HG03565 (cell line): ENCODE measurements around the gene MADCAM1.
"Not testable (repeated sequence)": the region's sequence is repeated elsewhere in the genome, so short reads cannot be mapped to it uniquely, and the experiment has no call there.

Source experiments
- ATAC-seq: cut with Tn5 transposase; IDR thresholded peaks from one replicate; pipeline ENCODE4 v1.9.1; 2021; ENCODE audit warnings: mild to moderate bottlenecking, moderate library complexity; ENCODE audit not compliant: unreplicated experiment

MADCAM1 gene

DNA sequence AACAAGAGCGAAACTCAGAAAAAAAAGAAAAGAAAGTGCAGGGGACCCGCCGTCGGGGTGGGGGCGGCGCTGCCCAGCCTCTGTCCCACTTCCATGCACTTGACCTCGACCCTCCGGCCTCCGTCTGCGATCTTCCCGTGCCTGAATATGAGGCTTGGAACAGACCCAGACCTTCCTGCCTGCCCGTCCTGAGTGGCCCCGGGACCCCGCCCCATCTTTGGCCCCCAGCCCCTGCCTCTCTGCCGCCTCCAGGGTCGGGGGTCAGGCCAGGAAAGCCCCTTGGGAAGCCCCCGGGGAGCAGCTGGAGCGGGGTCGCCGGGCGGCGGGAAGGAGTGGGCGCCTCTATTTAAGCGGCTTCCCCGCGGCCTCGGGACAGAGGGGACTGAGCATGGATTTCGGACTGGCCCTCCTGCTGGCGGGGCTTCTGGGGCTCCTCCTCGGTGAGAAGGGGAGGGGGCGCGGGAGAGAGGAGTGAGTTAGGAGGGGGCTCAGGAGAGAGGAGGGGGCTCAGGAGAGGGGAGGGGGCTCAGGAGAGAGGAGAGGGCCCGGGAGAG lies at the start of gene MADCAM1:
Gene MADCAM1, plus strand, starts transcription at position 375 of the 554 bp plus-strand sequence. Its CDS starts 14 bp downstream, at position 389.
- ATAC-seq = no peak

DNA sequence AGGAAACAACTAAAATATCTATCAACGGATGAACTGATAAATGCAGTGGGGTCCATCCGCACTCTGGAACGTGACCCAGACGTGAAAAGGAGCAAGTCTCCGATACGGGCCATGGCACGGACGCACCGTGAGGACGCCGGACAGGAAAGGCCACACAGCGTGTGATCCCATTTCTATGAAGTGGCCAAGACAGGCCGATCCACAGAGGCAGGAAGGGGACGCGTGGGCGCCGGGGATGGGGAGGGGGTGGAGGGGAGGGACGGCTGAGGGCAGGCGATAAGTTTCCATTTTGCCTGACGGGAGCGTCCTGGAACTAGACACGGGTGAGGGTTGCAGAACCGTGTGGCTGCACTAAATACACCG lies 49.2 kb upstream of the MADCAM1 start:
- ATAC-seq = no peak

DNA sequence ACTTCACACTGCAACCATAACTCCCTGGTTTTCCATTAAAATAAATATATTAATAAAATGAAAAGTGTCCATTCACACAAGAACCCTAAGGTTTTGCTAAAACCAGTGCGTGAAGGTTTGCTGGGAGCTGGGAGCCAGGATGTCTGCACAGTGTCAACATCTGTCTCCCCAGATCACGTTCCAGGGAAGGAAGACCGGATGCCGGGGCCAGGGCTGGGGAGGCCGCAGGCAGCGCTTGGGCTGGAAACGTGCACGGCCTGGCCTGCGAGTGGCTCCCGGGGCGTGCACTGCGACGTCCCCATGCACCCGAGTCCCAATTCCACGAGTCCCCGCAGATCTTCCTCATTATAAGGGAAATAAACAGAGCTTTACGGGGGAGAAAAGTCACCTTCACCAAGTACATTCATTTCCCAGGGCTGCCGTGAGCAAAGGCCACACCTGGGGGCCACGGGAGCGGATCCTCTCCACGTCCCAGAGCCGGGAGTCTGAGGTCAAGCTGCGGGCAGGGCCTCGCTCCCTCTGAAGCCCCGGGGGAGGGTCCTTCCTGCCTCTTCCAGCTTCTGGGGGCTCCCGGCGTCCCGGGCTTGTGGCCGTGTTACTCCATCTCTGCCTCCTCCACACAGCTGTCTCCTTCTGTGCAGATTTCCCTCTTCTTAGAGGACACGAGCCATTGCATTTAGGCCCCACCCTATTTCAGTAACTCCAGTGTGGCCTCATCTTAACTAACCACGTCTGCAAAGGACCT lies 48.3 kb upstream of the MADCAM1 start:
- ATAC-seq = no peak

DNA sequence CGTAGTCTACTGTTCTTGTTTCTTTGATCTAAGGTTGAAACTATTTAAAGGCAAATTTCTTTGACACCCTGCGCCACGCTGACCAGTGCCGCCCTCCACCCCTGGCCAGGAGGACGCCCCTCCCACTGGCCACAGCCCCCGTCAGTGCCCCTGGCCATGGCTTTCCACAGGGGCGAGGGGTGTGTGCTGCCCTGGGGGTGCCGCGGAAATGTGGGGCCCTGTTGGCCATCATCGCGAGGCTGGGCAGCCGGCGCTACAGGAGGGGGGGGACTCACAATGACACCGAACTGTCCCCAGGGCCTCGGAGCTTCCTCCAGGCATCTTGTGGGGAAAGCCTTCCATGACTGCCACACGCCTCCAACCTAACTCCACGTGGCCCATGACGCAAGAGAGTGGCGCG lies 46.4 kb upstream of the MADCAM1 start:
- ATAC-seq = no peak

DNA sequence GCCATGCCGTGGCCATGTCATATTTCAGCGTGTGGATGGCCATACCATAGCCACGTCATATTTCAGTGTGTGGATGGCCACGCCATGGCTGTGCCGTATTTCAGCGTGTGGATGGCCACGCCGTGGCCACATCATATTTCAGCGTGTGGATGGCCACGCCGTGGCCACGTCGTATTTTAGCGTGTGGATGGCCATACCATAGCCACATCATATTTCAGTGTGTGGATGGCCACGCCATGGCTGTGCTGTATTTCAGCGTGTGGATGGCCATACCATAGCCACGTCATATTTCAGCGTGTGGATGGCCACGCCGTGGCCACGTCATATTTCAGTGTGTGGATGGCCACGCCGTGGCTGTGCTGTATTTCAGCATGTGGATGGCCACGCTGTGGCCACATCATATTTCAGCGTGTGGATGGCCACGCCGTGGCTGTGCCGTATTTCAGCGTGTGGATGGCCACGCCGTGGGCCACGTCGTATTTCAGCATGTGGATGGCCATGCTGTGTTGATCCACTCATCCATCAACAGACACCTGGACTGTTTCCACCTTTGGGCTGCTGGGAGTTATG lies 45.3 kb upstream of the MADCAM1 start:
- not testable (repeated sequence) for ATAC-seq

DNA sequence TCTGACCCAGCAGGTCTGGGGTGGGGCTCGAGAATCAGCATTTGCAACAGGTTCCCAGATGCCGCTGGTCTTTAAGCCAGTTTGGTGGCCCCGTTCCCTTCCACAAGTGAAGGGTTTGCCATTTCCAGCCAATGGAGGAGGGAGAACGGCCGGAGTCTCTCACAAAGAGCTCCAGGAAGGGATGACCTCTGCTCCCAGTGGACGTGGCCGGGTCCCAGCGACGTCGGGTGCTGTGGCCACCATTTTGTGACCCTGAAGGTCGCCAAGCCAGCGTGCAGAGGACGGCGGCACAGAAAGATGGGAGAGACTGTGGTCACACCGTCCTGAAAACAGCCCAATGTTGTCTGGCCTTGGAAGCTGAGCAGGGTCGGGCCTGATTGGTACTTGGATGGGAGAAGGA lies 43.5 kb upstream of the MADCAM1 start:
- ATAC-seq = no peak

DNA sequence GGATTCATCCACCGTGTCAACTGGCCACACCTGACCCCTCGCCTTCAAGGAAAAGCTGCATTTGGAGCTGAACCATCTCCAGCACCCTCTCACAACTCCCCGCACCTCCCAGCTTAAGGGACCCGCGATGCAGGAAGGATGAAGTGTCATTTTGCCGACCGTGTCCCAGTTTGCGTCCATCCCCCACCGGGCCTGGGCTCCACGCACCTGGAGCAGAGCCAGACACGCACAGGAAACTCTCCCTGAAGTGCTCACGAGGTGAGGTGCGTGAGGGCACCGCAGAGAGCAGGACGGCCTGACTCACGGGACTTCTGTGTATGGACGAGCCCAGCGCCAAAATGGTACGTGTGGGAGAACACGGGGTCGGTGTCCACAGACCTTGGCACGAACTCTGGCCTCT lies 42.7 kb upstream of the MADCAM1 start:
- ATAC-seq = no peak

DNA sequence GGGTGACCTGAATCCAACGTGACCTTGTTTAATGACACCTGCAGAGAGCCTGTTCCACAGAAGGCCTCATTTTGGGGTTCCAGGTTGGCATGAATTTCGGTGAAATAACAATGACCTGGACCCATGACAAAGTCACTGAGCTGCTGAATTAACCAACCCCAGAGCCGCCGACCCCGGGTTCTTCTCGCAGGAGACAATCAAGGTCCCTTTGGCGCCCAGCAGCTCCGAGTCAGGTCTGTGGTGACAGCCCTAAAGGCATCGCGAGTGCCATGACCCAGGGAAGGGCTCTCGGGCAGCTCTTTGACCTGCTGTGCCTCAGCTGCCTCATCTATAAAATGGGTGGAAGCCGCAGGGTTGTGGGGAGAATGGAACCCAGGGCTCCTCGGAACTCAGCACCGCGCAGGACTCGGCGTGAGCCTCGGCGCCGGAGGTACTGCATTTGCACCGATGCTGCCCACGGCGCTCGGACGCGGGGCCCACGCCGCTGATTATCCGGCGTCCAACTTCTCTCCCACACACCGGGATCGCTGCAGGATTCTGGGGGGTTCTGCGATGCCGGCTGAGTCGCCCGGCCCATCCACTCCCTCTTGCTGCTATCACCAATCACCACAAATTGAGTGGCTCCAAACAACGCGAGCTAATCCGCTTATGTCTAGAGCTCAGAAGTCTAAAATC lies 41.1 kb upstream of the MADCAM1 start:
- ATAC-seq = no peak

DNA sequence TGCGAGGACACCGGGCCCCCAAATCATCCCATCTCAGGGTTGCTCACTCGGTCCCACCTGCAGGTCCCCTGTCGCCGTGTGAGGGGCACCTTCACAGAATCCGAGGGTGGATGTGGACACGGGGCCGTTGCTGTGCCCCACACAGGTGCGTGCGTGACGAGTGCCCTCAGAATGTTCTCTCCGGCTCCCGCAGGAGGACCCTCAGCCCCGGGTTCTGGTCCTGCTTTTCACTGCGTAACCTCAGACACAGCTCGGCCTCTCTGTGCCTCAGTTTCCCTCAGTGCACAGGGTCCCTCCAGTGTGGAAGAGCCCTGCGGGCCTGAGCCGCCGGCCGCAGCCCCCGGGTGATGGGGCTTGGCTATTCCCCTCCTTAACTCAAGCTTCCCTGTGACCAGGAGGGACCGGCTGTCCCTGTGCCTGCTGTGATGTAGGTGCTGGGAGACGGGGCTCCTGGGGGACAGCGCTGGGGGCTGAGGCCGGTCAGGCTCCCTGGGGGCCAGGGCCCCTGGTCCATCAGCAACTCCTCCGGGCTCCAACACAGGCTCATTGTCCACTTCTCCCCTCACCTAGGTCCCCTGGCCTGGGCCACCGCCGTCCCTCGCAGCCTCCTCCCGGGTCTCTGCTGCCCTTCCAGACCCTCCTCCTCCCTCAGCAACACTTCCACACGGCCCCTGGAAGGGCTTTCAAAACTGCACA lies 40.3 kb upstream of the MADCAM1 start:
- ATAC-seq = no peak

DNA sequence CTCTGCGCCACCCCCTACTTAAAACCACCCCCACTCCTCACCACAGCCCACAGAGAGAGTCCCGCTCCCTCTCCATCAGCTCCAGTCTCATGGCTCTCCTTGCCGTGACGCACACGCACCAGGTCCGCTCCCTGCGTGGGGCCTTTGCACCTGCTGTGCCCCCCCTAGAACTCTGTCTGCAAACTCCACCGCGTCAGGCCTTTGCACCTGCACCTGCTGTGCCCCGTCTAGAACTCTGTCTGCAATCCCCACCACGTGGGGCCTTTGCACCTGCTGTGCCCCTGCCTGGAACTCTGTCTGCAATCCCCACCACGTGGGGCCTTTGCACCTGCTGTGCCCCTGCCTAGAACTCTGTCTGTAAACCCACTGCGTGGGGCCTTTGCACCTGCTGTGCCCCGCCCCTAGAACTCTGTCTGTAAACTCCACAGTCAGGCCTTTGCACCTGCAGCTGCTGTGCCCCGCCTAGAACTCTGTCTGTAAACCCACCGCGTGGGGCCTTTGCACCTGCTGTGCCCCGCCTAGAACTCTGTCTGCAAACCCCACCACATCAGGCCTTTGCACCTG lies 39.7 kb upstream of the MADCAM1 start:
- no peak for ATAC-seq

DNA sequence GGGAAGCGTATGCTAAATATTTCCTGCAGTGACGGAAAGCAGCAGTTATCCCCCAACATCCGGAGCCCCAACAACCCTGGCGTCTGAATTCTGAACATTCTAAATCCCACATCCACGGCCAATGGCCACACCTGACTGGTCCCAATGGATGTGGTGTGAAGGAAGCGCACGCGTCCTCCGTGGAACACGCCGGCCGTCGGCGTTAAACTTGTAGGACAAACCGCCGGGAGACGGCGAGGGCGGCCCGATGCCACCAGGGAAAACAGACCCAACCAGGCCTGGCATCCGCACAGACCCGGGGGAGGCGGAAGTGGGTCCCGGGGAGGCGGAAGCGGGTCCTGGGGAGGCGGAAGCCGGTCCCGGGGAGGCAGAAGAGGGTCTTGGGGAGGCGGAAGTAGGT lies 38.6 kb upstream of the MADCAM1 start:
- no peak for ATAC-seq

DNA sequence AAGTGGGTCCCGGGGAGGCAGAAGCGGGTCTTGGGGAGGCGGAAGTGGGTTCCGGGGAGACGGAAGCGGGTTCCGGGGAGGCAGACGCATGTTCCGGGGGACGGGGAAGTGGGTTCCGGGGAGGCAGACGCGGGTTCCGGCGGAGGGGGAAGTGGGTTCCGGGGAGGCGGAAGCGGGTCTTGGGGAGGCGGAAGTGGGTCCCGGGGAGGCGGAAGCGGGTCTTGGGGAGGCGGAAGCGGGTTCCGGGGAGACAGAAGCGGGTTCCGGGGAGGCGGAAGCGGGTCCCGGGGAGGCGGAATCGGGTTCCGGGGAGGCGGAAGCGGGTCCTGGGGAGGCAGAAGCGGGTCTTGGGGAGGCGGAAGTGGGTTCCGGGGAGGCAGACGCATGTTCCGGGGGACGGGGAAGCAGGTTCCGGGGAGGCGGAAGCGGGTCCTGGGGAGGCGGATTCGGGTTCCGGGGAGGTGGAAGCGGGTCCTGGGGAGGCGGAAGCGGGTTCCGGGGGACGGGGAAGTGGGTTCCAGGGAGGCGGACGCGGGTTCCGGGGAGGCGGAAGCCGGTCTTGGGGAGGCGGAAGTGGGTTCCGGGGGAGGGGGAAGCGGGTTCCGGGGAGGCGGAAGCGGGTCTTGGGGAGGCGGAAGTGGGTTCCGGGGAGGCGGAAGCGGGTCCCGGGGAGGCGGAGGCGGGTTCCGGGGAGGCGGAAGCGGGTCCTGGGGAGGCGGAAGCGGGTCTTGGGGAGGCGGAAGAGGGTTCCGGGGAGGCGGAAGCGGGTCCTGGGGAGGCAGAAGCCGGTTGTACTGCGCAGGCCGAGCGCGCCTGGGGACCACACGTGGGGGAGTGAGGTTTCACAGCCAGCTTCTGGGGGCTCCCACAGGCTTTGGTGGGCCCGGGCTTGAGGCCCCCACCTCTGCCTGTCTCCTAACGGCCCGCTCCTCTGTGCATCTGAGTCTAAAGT lies 37.9 kb upstream of the MADCAM1 start:
- no peak for ATAC-seq

DNA sequence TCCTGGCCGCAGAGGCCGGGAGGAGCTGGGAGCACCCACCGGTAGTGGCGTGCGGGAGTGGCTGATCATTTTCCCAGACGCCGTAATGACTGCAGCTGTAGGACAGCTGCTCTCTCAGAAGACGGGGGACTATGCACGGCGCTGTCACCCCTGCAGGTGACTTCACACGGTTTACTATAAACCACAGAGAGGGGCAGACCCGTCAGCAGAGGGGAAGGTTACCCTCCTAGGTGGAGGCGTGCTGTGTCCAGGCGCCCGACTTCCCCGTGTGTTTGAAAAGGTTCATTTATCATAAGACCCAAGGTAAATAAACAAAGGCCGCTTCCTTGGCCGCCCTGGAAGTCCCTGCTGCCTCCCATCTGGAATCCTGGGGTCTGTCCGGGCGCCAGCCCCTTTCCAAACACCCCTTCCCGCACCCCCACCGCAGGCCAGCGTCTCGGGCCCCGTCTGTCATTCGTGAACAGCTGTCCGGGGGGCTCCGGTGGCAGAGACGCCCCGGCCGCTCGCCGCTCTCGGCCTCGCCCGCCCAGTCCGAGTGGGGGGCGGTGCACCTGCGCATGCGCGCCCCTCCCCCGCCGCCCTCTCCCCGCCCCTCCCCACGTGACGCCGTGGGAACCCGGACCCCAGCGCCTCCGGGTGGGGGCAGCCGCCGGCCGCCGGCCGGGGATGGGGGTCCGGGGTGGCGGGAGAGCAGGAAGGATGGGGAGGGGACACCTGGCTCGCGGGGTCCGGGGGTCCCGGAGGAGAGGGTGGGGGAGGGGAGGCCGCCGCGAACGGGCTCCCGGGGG lies 36.4 kb upstream of the MADCAM1 start:
- no peak for ATAC-seq

DNA sequence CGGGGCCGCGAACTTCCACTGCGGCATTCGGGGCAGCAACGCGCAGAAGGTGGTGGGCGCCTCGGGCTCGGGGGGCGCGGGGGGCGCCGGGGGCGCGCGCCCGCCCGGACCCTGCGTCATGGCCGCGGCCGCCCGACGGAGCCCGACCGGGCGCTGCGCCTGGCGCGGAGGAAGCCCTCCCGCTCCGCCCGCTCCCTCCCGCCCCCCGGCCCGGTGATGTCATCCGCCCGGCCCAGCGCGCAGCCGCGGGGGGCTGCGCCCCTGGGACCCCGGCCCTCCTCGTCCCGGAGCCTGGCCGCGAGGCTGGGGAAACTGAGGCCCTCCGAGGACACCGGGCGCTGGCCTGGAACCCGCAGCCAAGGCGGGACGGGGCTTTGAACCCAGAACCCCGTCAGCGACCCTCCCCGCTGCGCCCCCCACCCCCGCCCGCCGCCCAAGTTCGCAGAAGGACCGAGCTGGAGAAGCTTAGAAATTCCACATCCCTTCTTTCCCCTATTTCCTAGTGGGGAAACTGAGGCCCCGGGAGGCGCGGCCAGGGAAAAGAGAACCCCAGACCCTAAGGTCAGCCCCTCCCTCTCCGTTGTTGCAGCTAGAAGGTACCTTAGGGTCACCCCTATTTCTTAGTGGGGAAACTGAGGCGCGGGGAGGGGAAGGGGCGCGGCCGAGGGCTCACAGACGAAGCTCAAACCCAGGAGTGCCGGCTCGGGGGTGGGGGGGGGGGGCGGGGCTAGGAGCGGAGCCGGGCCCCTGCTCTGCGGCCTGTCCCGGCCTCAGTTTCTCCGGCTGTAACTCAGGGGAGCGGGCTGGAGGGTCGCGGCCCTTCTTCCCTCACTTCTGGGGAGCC lies 35.2 kb upstream of the MADCAM1 start, which contains the start of gene SHC2:
Gene SHC2, minus strand, starts transcription at position 157 of the 844 bp plus-strand sequence. Its CDS starts 37 bp downstream, at position 120.
- ATAC-seq = no peak

DNA sequence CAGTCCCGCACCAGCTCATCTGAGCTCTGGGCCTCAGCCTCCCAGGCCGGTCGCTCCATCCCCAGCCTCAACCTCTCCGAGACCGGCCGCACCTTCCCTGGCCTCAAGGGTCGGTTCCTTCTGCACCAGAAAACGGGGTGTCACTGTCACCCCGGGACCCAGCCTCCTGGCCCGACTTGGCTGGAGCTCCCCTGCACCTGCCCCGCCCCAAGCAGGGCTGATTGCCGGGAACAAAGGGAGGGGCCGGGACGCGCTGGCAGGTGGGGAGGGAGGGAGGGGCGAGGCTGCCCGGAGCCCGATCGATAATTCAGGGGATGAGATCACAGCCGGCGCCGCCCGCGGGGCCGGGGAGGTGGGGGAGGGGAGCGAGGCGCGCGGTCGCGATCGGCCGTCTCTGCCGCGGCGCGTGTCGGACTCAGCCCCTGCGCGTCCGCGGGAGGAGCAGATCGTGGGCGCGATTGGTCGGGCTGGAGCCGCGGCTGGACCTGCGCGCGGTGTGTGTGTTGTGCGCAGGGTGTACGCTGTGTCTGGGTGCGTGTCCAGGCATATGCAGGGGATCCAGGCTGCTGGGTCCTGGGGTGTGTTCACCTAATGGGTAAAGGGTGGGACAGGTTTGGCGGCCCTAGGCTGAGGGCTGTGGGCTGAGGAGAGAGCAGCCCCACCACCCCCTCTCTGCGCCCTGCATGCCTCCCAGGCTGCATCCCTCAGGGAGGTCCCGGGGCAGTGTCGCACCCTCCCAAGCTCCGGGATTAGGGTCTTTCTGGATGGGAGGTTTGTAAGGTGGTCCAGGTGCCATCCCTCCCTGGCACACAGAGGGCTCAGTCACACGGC lies 34.4 kb upstream of the MADCAM1 start:
- no peak for ATAC-seq

DNA sequence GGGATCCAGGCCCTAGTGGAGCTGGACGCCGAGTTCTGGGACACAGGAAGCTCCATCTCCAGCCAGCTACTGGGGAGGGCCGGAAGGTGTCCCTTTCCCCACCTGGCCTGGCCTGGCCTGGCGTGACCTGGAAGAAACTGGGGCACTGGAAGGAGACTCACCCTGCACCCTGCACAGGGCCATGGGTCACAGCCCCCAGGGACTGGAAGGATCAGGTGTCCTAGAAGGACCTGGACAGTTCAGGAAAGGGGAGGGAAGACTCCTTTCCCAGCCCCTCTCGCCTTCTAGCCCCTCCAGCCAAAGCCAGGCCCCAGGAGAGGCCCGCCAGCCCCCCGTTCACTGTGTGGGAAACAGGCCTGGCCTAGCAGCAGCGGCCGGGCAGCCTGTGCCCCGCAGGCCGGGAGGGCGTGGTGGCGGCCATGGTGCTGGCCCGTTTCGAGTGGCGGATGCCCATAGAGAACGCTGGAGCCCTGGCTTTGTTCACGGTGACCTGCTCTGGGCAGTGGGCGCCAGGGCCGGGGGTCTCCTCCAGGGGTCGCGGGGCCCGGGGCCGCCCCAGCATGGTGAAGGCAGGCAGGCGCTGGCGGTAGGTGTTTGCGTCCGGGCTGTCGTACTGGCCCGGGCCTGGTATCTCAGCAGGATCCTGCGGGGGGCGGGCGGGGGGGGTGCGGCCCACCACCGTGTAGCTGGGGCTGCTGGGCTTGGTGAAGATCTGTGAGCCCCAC lies 32.6 kb upstream of the MADCAM1 start:
- no peak for ATAC-seq

DNA sequence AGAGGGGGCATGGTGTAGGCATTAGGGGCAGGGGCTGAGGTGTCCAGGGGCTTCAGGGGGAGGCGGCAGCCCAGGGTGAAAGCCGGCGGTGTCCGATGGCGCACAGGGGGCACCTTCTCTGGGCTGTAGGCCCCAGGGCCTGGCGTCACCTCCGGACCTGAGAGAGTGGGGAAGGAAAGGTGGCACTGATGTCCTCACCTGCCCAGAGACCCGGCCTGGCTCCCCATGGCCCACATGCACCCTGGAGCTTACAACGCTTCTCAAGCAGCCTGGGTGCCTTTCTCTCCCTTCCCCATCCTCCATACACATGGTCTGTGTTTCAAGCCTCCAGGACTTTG lies 32.1 kb upstream of the MADCAM1 start:
- no peak for ATAC-seq
